ENCODE results near the gene MUSK.

DNA sequence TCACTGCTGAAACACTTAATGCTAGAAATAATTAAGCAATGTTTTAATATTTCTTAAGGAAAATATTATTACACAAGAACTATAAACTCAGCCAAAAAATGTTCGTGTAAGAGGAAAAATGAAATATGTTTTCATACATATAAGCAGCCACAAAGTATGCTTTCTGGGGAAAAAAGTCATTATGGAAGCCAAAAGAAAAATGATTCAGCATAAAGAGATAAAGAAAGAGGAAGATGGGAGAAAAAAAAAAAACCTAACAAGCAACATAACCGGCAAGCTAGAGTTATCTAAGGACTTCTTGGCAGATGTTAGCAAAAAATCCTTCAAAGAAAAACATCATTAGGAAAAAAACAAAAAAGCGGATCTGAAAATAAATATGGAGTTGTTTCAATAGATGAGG lies 179.1 kb downstream of the MUSK start:
- TF ChIP-seq, protein P1, sequence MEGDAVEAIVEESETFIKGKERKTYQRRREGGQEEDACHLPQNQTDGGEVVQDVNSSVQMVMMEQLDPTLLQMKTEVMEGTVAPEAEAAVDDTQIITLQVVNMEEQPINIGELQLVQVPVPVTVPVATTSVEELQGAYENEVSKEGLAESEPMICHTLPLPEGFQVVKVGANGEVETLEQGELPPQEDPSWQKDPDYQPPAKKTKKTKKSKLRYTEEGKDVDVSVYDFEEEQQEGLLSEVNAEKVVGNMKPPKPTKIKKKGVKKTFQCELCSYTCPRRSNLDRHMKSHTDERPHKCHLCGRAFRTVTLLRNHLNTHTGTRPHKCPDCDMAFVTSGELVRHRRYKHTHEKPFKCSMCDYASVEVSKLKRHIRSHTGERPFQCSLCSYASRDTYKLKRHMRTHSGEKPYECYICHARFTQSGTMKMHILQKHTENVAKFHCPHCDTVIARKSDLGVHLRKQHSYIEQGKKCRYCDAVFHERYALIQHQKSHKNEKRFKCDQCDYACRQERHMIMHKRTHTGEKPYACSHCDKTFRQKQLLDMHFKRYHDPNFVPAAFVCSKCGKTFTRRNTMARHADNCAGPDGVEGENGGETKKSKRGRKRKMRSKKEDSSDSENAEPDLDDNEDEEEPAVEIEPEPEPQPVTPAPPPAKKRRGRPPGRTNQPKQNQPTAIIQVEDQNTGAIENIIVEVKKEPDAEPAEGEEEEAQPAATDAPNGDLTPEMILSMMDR (conservative IDR thresholded peaks at IDR 0.05) = no peak
- TF ChIP-seq ZFX (IDR thresholded peaks at IDR 0.05) = no peak

All from C4-2B (cell line).